ENCODE results near the gene ERC2.
"Not testable (repeated sequence)": the region's sequence is repeated elsewhere in the genome, so short reads cannot be mapped to it uniquely, and the experiment has no call there.

Gene ERC2

GRCh38 chr3:56064684-56065083, 403.6 kb downstream of the ERC2 start:
- DNase-seq (ENCODE audit: low spot score): peak; percentile 33

- DNase-seq (ENCODE audit: low spot score): no peak
Observed at GRCh38 chr3:56061279-56061626, 407.0 kb downstream of the ERC2 start.

- no peak for DNase-seq (ENCODE audit: low spot score)
Observed at GRCh38 chr3:56060521-56061278, 407.6 kb downstream of the ERC2 start.

- peak; percentile 5 for DNase-seq (ENCODE audit: low spot score)
Observed at GRCh38 chr3:56059731-56060130, 408.5 kb downstream of the ERC2 start.

GRCh38 chr3:56055951-56056350, 412.3 kb downstream of the ERC2 start:
- no peak for DNase-seq (ENCODE audit: low spot score)

- no peak for DNase-seq (ENCODE audit: low spot score)
Observed at GRCh38 chr3:56055546-56055945, 412.7 kb downstream of the ERC2 start.

- DNase-seq (ENCODE audit: low spot score): no peak
Observed at GRCh38 chr3:56054844-56055243, 413.4 kb downstream of the ERC2 start.

GRCh38 chr3:56053727-56054126, 414.5 kb downstream of the ERC2 start:
- DNase-seq (ENCODE audit: low spot score): no peak

GRCh38 chr3:56052188-56052587, 416.1 kb downstream of the ERC2 start:
- no peak for DNase-seq (ENCODE audit: low spot score)

- no peak for DNase-seq (ENCODE audit: low spot score)
Observed at GRCh38 chr3:56051052-56051451, 417.2 kb downstream of the ERC2 start.

GRCh38 chr3:56048946-56049345, 419.3 kb downstream of the ERC2 start:
- no peak for DNase-seq (ENCODE audit: low spot score)

- DNase-seq (ENCODE audit: low spot score): no peak
Observed at GRCh38 chr3:56048331-56048730, 419.9 kb downstream of the ERC2 start.

GRCh38 chr3:56042326-56042951, 425.8 kb downstream of the ERC2 start:
- DNase-seq (ENCODE audit: low spot score): peak; percentile 50

GRCh38 chr3:56025326-56025725, 442.9 kb downstream of the ERC2 start:
- no peak for DNase-seq (ENCODE audit: low spot score)

GRCh38 chr3:56023546-56023945, 444.7 kb downstream of the ERC2 start:
- DNase-seq (ENCODE audit: low spot score): no peak

- no peak for DNase-seq (ENCODE audit: low spot score)
Observed at GRCh38 chr3:56022619-56023018, 445.6 kb downstream of the ERC2 start.

GRCh38 chr3:56019490-56020146, 448.6 kb downstream of the ERC2 start:
- DNase-seq (ENCODE audit: low spot score): no peak

GRCh38 chr3:56015374-56015773, 452.9 kb downstream of the ERC2 start:
- not testable (repeated sequence) for DNase-seq (ENCODE audit: low spot score)

GRCh38 chr3:56012721-56013120, 455.5 kb downstream of the ERC2 start:
- no peak for DNase-seq (ENCODE audit: low spot score)

GRCh38 chr3:56005196-56005805, 463.0 kb downstream of the ERC2 start:
- DNase-seq (ENCODE audit: low spot score): no peak

GRCh38 chr3:56003129-56003528, 465.1 kb downstream of the ERC2 start:
- no peak for DNase-seq (ENCODE audit: low spot score)

GRCh38 chr3:56001991-56002390, 466.3 kb downstream of the ERC2 start:
- DNase-seq (ENCODE audit: low spot score): no peak

- no peak for DNase-seq (ENCODE audit: low spot score)
Observed at GRCh38 chr3:56001537-56001936, 466.7 kb downstream of the ERC2 start.
